OCI-LY7 (cell line): Measurements from ENCODE around the gene SMAP1.

ENCODE experiments used
- EZH2phosphoT487 ChIP-seq: fragments of 200-600 bp; sonication (generic); IDR thresholded peaks from 2 replicates; pipeline ENCODE4 v1.6.1; 2018; ENCODE audit warnings: low read depth, borderline replicate concordance, mild to moderate bottlenecking, mixed run types, antibody characterized with exemption, low read length, moderate library complexity, mixed read lengths
- TF ChIP-seq, protein P1 (sequence below): fragments of 200-600 bp; sonication (generic); conservative IDR thresholded peaks from 2 replicates; pipeline ENCODE4 v1.5.1; 2014; ENCODE audit warnings: mild to moderate bottlenecking, antibody characterized with exemption, low read length, moderate library complexity, mixed read lengths

DNA sequence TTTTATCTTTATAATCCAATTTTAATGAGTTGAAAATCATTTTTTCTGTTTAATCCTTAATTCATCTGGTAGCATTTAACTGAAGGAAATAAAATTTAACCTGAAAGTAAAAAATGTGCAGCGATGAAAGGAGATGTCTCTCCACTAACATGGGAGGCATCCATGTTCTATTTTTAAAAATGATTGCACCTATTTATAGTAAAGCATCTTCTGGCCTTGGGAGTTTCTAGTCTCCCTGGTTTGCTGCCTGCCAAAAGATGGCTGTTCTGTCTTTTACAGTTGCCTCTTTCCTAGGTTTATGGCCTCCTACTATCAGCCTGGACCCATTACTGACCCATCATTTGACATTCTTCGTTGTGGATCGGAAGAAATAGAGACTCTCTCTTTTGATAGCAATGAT lies 146.2 kb downstream of the SMAP1 start:
- TF ChIP-seq, protein P1, sequence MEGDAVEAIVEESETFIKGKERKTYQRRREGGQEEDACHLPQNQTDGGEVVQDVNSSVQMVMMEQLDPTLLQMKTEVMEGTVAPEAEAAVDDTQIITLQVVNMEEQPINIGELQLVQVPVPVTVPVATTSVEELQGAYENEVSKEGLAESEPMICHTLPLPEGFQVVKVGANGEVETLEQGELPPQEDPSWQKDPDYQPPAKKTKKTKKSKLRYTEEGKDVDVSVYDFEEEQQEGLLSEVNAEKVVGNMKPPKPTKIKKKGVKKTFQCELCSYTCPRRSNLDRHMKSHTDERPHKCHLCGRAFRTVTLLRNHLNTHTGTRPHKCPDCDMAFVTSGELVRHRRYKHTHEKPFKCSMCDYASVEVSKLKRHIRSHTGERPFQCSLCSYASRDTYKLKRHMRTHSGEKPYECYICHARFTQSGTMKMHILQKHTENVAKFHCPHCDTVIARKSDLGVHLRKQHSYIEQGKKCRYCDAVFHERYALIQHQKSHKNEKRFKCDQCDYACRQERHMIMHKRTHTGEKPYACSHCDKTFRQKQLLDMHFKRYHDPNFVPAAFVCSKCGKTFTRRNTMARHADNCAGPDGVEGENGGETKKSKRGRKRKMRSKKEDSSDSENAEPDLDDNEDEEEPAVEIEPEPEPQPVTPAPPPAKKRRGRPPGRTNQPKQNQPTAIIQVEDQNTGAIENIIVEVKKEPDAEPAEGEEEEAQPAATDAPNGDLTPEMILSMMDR = no peak
- TF ChIP-seq EZH2phosphoT487 = no peak
